ENCODE results near the gene BRIP1. TPM values are rescaled to one million over a fixed set of nuclear protein-coding genes. Genes with fewer than 3 reads are reported as not detected.
"Not testable (repeated sequence)": the region's sequence is repeated elsewhere in the genome, so short reads cannot be mapped to it uniquely, and the experiment has no call there.

BRIP1 gene
- total RNA-seq, 2 experiments from 2014 or later: 14.1 to 15.8 TPM

DNA sequence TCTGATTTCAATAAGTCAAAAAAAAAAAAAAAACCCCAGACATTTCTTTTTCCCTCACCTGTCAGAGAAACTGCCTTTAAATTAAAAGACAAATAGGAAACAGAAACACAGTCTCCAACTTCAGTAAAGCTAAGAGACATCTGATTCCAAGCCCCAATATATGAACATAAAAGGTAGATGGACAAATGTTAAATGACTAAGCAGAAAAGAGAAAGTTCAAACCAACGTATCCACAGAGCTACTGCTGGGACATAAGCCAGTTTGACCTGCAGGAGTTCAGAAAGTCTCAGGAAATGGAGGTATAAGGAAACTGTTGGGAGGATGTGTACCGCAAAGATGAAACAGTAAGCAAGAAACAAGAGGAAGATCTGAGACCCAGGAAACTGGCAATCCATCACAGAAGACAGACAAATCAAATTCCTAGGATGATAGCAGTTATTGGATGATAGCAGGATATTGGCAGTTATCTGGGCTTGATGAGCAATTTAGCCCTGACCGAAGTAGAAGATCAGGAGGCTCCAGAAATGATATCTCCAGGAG is 135.0 kb downstream of the BRIP1 start:
- intact Hi-C loops (cut with micrococcal nuclease): no loop called here
- no peaks in the 10 kb centered on the region for H3K27me3 Mint-ChIP-seq
- peaks cover 5% of the 10 kb centered on the region for H3K4me1 Mint-ChIP-seq (ENCODE audit: low read depth)
- ChIA-PET CTCF (no interaction called here), POLR2A (no interaction called here)
- no peak overlapping the region for H3K27ac Mint-ChIP-seq
- H3K4me3 Mint-ChIP-seq: no peak overlapping the region
- H3K9me3 Mint-ChIP-seq: no peaks in the 10 kb centered on the region
- peaks cover 3% of the 10 kb centered on the region for H3K36me3 Mint-ChIP-seq
- DNase-seq: no peak

DNA sequence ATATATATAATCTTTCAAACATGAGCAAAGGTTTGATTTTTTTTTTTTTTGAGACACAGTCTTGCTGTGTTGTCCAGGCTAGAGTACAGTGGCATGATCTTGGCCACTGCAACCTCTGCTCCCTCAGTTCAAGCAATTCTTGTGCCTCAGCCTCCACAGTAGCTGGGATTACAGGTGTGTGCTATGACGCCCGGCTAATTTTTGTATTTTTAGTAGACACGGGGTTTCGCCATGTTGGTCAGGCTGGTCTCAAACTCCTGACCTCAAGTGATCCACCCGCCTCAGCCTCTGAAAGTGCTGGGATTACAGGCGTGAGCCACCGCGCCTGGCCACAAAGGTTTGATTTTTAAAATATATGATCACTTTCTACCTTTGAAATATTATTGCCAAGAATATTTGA is 135.5 kb downstream of the BRIP1 start:
- H3K27me3 Mint-ChIP-seq; H3K36me3 Mint-ChIP-seq; CTCF ChIA-PET; H3K4me1 Mint-ChIP-seq (ENCODE audit: low read depth); H3K4me3 Mint-ChIP-seq; DNase-seq; H3K27ac Mint-ChIP-seq; intact Hi-C loops (cut with micrococcal nuclease); POLR2A ChIA-PET; H3K9me3 Mint-ChIP-seq: not testable (repeated sequence)

GRCh38 chr17:61726977-61727376 is 136.4 kb downstream of the BRIP1 start:
- H3K27ac Mint-ChIP-seq: no peak overlapping the region
- H3K4me3 Mint-ChIP-seq: no peak overlapping the region
- H3K36me3 Mint-ChIP-seq: peaks cover 3% of the 10 kb centered on the region
- ChIA-PET POLR2A (no interaction called here), CTCF (no interaction called here)
- no peaks in the 10 kb centered on the region for H3K27me3 Mint-ChIP-seq
- no peaks in the 10 kb centered on the region for H3K9me3 Mint-ChIP-seq
- intact Hi-C loops (cut with micrococcal nuclease): no loop called here
- peaks cover 5% of the 10 kb centered on the region for H3K4me1 Mint-ChIP-seq (ENCODE audit: low read depth)
- no peak for DNase-seq

GRCh38 chr17:61724777-61725176 is 138.6 kb downstream of the BRIP1 start:
- Mint-ChIP-seq H3K36me3 (peaks cover 4% of the 10 kb centered on the region), H3K9me3 (no peaks in the 10 kb centered on the region), H3K27me3 (no peaks in the 10 kb centered on the region), H3K4me3 (no peak overlapping the region), H3K27ac (no peak overlapping the region), H3K4me1 (ENCODE audit: low read depth) (peaks cover 5% of the 10 kb centered on the region)
- no peak for DNase-seq
- POLR2A ChIA-PET: no interaction called here
- intact Hi-C loops (cut with micrococcal nuclease): no loop called here
- CTCF ChIA-PET: no interaction called here

DNA sequence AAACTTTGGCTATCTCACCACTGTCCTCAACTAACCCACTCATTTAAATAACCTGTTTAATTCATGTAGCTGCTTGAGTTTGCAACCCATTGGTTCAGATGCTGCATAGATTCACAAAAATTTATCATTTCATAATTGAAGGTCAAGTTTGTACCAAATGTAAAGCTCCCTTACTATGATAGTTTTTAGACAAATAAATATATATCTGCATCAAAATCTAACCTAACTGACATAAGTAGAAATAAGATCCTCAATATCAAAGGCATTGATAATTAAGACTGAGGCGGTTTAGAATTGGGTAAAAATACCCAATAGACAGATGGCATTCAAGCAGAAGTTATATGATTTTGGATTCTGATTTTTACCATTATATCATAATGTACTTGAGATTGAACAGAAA is 139.4 kb downstream of the BRIP1 start:
- Mint-ChIP-seq H3K9me3 (peaks cover 2% of the 10 kb centered on the region), H3K4me3 (no peak overlapping the region), H3K27ac (no peak overlapping the region), H3K27me3 (no peaks in the 10 kb centered on the region), H3K36me3 (peaks cover 4% of the 10 kb centered on the region), H3K4me1 (ENCODE audit: low read depth) (peaks cover 5% of the 10 kb centered on the region)
- POLR2A ChIA-PET: no interaction called here
- no peak for DNase-seq
- intact Hi-C loops (cut with micrococcal nuclease): no loop called here
- CTCF ChIA-PET: no interaction called here

DNA sequence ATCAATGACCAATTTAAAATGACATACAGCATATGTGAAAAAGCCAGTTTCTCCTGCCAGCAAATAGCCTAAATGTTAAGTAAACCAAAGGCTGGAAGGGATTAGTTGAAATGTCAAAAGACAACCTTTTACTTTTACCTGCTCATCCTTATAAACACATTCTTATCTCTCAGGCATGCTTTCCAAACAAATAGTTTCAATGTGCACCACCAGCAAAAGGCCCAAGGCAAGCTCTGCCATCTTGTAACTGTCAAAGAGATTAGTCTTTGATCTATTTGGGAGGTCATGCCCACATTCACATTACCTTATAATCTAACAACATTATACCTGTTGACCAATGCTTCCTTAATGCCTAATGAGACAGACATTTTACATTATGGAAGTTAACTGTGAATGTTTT is 140.1 kb downstream of the BRIP1 start:
- Mint-ChIP-seq H3K4me1 (ENCODE audit: low read depth) (no peaks in the 10 kb centered on the region), H3K36me3 (peaks cover 2% of the 10 kb centered on the region), H3K27me3 (no peaks in the 10 kb centered on the region), H3K9me3 (peaks cover 10% of the 10 kb centered on the region), H3K27ac (no peak overlapping the region), H3K4me3 (no peak overlapping the region)
- CTCF ChIA-PET: no interaction called here
- POLR2A ChIA-PET: no interaction called here
- intact Hi-C loops (cut with micrococcal nuclease): no loop called here
- no peak for DNase-seq

- H3K4me3 Mint-ChIP-seq: no peak overlapping the region
- peaks cover 2% of the 10 kb centered on the region for H3K36me3 Mint-ChIP-seq
- no peaks in the 10 kb centered on the region for H3K4me1 Mint-ChIP-seq (ENCODE audit: low read depth)
- H3K27me3 Mint-ChIP-seq: no peaks in the 10 kb centered on the region
- peaks cover 17% of the 10 kb centered on the region for H3K9me3 Mint-ChIP-seq
- ChIA-PET POLR2A (no interaction called here), CTCF (no interaction called here)
- no peak for DNase-seq
- intact Hi-C loops (cut with micrococcal nuclease): no loop called here
- H3K27ac Mint-ChIP-seq: no peak overlapping the region
These were observed 140.9 kb downstream of the BRIP1 start for GRCh38 chr17:61722398-61722797.

DNA sequence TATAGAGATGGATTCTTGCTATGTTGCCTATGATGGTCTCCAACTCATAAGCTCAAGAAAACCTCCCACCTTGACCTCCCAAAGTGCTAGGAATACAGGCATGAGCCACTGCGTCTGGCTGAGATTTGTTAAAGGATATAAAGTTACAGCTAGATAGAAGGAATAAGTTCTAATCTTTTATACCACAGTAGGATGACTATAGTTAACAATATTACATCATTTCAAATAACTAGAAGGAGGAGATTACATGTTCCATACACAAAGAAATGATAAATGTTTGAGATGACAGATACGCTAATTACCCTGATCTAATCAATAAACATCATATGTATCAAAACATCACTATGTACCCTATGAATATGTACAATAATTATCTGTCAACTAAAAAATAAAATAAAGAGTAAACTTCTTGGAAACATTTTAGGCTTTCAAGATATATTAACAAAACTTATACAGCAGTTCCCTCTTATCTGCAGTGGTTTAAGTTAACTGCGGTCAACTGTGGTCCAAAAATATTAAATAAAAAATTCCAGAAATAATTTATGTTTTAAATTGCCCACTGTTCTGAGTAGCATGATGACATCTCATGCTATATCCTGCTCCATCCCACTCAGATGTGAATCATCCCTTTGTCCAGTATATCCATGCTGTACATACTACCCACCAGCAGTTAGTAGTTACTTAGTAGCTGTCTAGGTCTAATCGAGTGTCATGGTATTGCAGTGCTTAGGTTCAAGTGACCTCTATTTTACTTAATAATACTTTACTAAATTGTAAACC is 143.1 kb downstream of the BRIP1 start:
- intact Hi-C loops (cut with micrococcal nuclease): no loop called here
- no peaks in the 10 kb centered on the region for H3K27me3 Mint-ChIP-seq
- DNase-seq: no peak
- peaks cover 5% of the 10 kb centered on the region for H3K36me3 Mint-ChIP-seq
- ChIA-PET CTCF (no interaction called here), POLR2A (no interaction called here)
- no peaks in the 10 kb centered on the region for H3K4me1 Mint-ChIP-seq (ENCODE audit: low read depth)
- peaks cover 30% of the 10 kb centered on the region for H3K9me3 Mint-ChIP-seq
- H3K27ac Mint-ChIP-seq: no peak overlapping the region
- no peak overlapping the region for H3K4me3 Mint-ChIP-seq

DNA sequence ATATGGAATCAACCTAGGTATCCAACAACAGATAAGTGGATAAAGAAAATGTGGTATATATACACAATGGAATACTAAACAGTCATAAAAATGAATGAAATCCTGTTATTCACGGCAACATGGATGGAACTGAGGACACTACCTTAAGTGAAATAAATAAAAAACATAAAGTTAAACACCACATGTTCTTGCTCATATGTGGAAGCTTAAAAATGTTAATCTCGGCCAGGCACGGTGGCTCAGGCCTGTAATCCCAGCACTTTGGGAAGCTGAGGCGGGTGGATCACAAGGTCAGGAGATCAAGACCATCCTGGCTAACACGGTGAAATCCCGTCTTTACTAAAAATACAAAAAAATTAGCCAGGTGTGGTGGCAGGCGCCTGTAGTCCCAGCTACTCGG is 144.1 kb downstream of the BRIP1 start:
- CTCF ChIA-PET; intact Hi-C loops (cut with micrococcal nuclease); H3K4me1 Mint-ChIP-seq (ENCODE audit: low read depth); H3K4me3 Mint-ChIP-seq; POLR2A ChIA-PET; DNase-seq; H3K27ac Mint-ChIP-seq; H3K27me3 Mint-ChIP-seq; H3K36me3 Mint-ChIP-seq: not testable (repeated sequence)
- H3K9me3 Mint-ChIP-seq: peaks cover 30% of the 10 kb centered on the region

DNA sequence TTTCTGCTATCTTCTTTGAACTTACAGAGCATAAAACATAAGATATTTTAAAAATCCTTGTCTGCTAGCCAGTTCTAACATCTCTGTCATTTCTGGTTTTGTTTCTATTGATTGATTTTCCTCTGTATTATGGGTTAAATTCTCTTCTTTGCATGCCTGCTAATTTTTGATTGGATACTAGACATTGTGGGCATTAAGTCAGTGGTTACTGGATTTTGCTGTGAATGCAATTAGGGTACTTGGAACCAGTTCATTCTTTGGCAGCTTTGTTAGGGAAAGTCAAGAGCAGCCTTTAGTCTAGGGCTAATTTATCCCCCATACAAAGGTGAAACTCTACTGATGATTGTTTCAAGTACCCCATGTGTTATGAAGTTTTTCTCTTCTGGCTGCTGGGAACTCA is 145.3 kb downstream of the BRIP1 start:
- CTCF ChIA-PET: no interaction called here

DNA sequence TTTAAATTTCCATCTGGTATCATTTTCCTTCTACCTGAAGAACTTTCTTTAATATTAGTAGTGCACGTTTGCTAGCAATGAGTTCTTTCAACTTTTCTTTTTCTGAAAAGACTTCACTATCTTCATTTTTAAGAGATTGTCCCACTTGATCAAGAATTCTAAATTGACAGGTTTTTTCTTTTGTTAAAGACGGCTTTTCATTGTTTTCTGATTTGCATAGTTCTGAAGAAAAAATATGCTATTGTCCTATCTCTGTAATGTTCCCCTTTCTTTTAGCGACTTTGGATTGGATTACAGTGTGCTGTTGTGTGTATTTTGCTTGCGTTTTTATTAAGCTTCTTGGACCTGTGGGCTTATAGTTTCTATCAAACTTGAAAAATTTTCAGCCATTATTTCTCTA is 146.0 kb downstream of the BRIP1 start:
- H3K4me1 Mint-ChIP-seq (ENCODE audit: low read depth): no peaks in the 10 kb centered on the region
- ChIA-PET CTCF (no interaction called here), POLR2A (no interaction called here)
- H3K36me3 Mint-ChIP-seq: peaks cover 7% of the 10 kb centered on the region
- H3K27me3 Mint-ChIP-seq: no peaks in the 10 kb centered on the region
- no peak overlapping the region for H3K27ac Mint-ChIP-seq
- intact Hi-C loops (cut with micrococcal nuclease): no loop called here
- no peak overlapping the region for H3K4me3 Mint-ChIP-seq
- H3K9me3 Mint-ChIP-seq: peaks cover 30% of the 10 kb centered on the region
- DNase-seq: no peak

More for the DNA sequence above, 145.3 kb downstream of the BRIP1 start:
- intact Hi-C loops (cut with micrococcal nuclease): no loop called here
- Mint-ChIP-seq H3K27me3 (no peaks in the 10 kb centered on the region), H3K27ac (no peak overlapping the region), H3K9me3 (peaks cover 30% of the 10 kb centered on the region), H3K4me3 (no peak overlapping the region), H3K36me3 (peaks cover 7% of the 10 kb centered on the region), H3K4me1 (ENCODE audit: low read depth) (no peaks in the 10 kb centered on the region)
- no peak for DNase-seq
- POLR2A ChIA-PET: no interaction called here

- intact Hi-C loops (cut with micrococcal nuclease): no loop called here
- ChIA-PET CTCF (no interaction called here), POLR2A (no interaction called here)
- peaks cover 8% of the 10 kb centered on the region for H3K36me3 Mint-ChIP-seq
- no peaks in the 10 kb centered on the region for H3K27me3 Mint-ChIP-seq
- no peak overlapping the region for H3K27ac Mint-ChIP-seq
- peaks cover 30% of the 10 kb centered on the region for H3K9me3 Mint-ChIP-seq
- DNase-seq: no peak
- H3K4me1 Mint-ChIP-seq (ENCODE audit: low read depth): no peaks in the 10 kb centered on the region
- H3K4me3 Mint-ChIP-seq: no peak overlapping the region
These were observed 147.0 kb downstream of the BRIP1 start for GRCh38 chr17:61716225-61716829.

- CTCF ChIA-PET: no interaction called here
- no peak for DNase-seq
- Mint-ChIP-seq H3K36me3 (peaks cover 14% of the 10 kb centered on the region), H3K9me3 (peaks cover 30% of the 10 kb centered on the region), H3K4me1 (ENCODE audit: low read depth) (no peaks in the 10 kb centered on the region), H3K4me3 (no peak overlapping the region), H3K27me3 (no peaks in the 10 kb centered on the region), H3K27ac (no peak overlapping the region)
- intact Hi-C loops (cut with micrococcal nuclease): no loop called here
- POLR2A ChIA-PET: no interaction called here
These were observed 148.0 kb downstream of the BRIP1 start for GRCh38 chr17:61715348-61715747.

Data from activated CD4-positive, alpha-beta memory T cell treated with anti-CD3 and anti-CD28 coated beads for 36 hours (primary cell).